Activated B cell treated with CpG ODN at 0.5 μM for 24 hours (primary cell): ENCODE data around the gene ERAS. TPM values are rescaled to one million over a fixed set of nuclear protein-coding genes. Genes with fewer than 3 reads are reported as not detected.

Source experiments
- ATAC-seq: fragments of 200-7000 bp; cut with Tn5 transposase; one replicate; pipeline ENCODE4 v1.10.0; 2021; ENCODE audit warnings: low read depth, mild to moderate bottlenecking, moderate library complexity
- CTCF ChIA-PET: fragments of 350-600 bp; sonication (Branson Sonifier 250); formaldehyde crosslinking; loops from one replicate; lab custom pipeline; 2021; ENCODE audit warnings: antibody characterized with exemption; lab: Charles Lee
- POLR2A ChIA-PET: fragments of 350-600 bp; sonication (Branson Sonifier 250); formaldehyde crosslinking; loops from one replicate; lab custom pipeline; 2021; ENCODE audit warnings: antibody characterized with exemption; lab: Charles Lee
- DNase-seq: peaks from one replicate; pipeline ENCODE4 v3.0.0; 2022
- H3K27ac Mint-ChIP-seq: one replicate; pipeline ENCODE4 v1.8.0; 2020; ENCODE audit warnings: mixed read lengths
- H3K27me3 Mint-ChIP-seq: one replicate; pipeline ENCODE4 v1.8.0; 2021; ENCODE audit warnings: mixed read lengths
- H3K36me3 Mint-ChIP-seq: one replicate; pipeline ENCODE4 v1.8.0; 2021; ENCODE audit warnings: low read depth, mixed read lengths
- H3K4me1 Mint-ChIP-seq: one replicate; pipeline ENCODE4 v1.8.0; 2021; ENCODE audit warnings: mixed read lengths
- H3K4me3 Mint-ChIP-seq: one replicate; pipeline ENCODE4 v1.8.0; 2020; ENCODE audit warnings: mild to moderate bottlenecking, mixed read lengths
- H3K9me3 Mint-ChIP-seq: one replicate; pipeline ENCODE4 v1.8.0; 2020; ENCODE audit warnings: mixed read lengths
- CTCF ChIP-seq: fragments of 200-600 bp; IDR thresholded peaks from one replicate; pipeline ENCODE4 v1.8.0; 2022; ENCODE audit warnings: antibody characterized with exemption, mild to moderate bottlenecking
- intact Hi-C: fragments of 100-400 bp; cut with micrococcal nuclease; formaldehyde crosslinking; loops from one replicate; pipeline ENCODE4 v1.15.1; 2024
- total RNA-seq: library from RNA; stranded (reverse); gene quantifications from 2 replicates; pipeline ENCODE4 v1.2.3, GENCODE V29; 2022

Gene ERAS
- total RNA-seq, 1 donor from 2014 or later: not detected

GRCh38 chrX:48791063-48791820 lies 35.1 kb upstream of the ERAS start:
- POLR2A ChIA-PET: no interaction called here
- no peaks in the 10 kb centered on the region for H3K36me3 Mint-ChIP-seq
- no peak for ATAC-seq

DNA sequence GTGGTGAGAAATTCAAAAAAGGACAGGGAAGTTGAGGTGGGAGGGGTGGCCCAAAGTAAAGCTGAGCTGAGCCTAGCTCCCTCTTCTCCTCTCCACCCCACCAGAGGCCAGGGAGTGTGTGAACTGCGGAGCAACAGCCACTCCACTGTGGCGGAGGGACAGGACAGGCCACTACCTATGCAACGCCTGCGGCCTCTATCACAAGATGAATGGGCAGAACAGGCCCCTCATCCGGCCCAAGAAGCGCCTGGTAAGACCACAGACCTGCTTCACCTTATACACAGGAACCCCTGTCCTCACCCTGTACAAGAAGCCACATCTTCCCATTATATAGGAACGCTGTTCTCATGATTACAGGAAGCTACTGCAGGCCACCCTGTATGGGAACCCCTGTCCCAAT lies 34.1 kb upstream of the ERAS start:
- ATAC-seq: no peak
- ChIA-PET POLR2A (interaction anchor here (0.7 kb wide), 1 partner anchor 50 kb away, joined by 3 read pairs; no protein-coding TSS in a partner anchor), CTCF (no interaction called here)

More at GRCh38 chrX:48791063-48791820, 35.1 kb upstream of the ERAS start:
- DNase-seq: no peak
- H3K27ac Mint-ChIP-seq: no peak overlapping the region
- peaks cover 12% of the 10 kb centered on the region for H3K27me3 Mint-ChIP-seq
- intact Hi-C loops: no loop called here
- CTCF ChIA-PET: no interaction called here
- H3K4me3 Mint-ChIP-seq: no peak overlapping the region
- H3K4me1 Mint-ChIP-seq: no peaks in the 10 kb centered on the region
- no peak for TF ChIP-seq CTCF
- no peaks in the 10 kb centered on the region for H3K9me3 Mint-ChIP-seq

DNA sequence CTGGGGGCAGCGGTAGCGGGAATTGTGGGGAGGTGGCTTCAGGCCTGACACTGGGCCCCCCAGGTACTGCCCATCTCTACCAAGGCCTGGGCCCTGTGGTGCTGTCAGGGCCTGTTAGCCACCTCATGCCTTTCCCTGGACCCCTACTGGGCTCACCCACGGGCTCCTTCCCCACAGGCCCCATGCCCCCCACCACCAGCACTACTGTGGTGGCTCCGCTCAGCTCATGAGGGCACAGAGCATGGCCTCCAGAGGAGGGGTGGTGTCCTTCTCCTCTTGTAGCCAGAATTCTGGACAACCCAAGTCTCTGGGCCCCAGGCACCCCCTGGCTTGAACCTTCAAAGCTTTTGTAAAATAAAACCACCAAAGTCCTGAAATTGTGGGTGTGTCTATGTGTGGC lies 32.4 kb upstream of the ERAS start:
- H3K9me3 Mint-ChIP-seq: no peaks in the 10 kb centered on the region
- intact Hi-C loops: no loop called here

More for the DNA sequence above, 34.1 kb upstream of the ERAS start:
- no peak for DNase-seq
- Mint-ChIP-seq H3K4me1 (no peaks in the 10 kb centered on the region), H3K36me3 (no peaks in the 10 kb centered on the region), H3K27me3 (peaks cover 6% of the 10 kb centered on the region), H3K27ac (no peak overlapping the region), H3K9me3 (no peaks in the 10 kb centered on the region), H3K4me3 (no peak overlapping the region)
- intact Hi-C loops: no loop called here
- TF ChIP-seq CTCF: no peak

DNA sequence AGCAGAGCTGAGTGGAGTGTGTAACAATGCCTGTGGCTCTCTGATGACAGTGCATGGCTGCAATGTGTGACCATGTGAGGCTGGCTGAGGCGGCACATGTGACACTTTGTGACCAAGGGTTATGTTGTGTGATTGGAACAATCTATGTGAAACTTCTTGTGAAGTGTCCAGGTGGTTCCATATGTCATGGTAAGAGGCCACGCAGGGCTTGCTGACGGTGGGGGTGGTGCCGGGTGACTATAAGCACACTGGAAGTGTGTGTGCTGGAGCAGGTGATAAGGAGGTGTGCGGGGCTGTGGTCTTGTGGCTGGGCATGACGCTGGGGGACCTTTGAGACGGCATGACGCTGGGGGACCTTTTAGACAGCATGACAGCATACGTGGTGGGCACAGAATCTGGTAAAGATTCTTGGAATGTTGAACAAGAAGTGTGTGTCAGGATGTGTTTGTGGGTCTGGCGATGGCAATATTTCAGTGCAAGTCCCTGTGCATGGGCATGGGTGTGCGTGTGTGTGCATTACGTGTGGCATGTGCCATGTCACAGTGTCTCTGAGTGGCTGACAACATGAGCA lies 31.9 kb upstream of the ERAS start:
- CTCF ChIA-PET: no interaction called here
- no peak for TF ChIP-seq CTCF
- intact Hi-C loops: no loop called here
- DNase-seq (no peak), ATAC-seq (no peak)
- POLR2A ChIA-PET: no interaction called here
- Mint-ChIP-seq H3K36me3 (no peaks in the 10 kb centered on the region), H3K9me3 (no peaks in the 10 kb centered on the region), H3K4me3 (no peak overlapping the region), H3K27ac (no peak overlapping the region), H3K4me1 (no peaks in the 10 kb centered on the region), H3K27me3 (no peaks in the 10 kb centered on the region)

More for the DNA sequence above, 32.4 kb upstream of the ERAS start:
- CTCF ChIA-PET: no interaction called here
- Mint-ChIP-seq H3K27ac (no peak overlapping the region), H3K36me3 (no peaks in the 10 kb centered on the region), H3K27me3 (no peaks in the 10 kb centered on the region), H3K4me3 (no peak overlapping the region), H3K4me1 (no peaks in the 10 kb centered on the region)
- no peak for TF ChIP-seq CTCF
- DNase-seq: no peak
- POLR2A ChIA-PET: no interaction called here
- ATAC-seq: no peak

GRCh38 chrX:48794911-48795515 lies 31.3 kb upstream of the ERAS start:
- Mint-ChIP-seq H3K9me3 (no peaks in the 10 kb centered on the region), H3K4me1 (no peaks in the 10 kb centered on the region), H3K36me3 (no peaks in the 10 kb centered on the region), H3K4me3 (no peak overlapping the region), H3K27ac (no peak overlapping the region), H3K27me3 (no peaks in the 10 kb centered on the region)
- CTCF ChIA-PET: no interaction called here
- POLR2A ChIA-PET: no interaction called here
- TF ChIP-seq CTCF: no peak
- DNase-seq (no peak), ATAC-seq (no peak)
- intact Hi-C loops: no loop called here
